ENCODE measurements around the gene CNTNAP2. TPM values are rescaled to one million over a fixed set of nuclear protein-coding genes. Genes with fewer than 3 reads are reported as not detected.

The CNTNAP2 gene
- total and polyA plus RNA-seq, 4 experiments from 2014 or later: 0.19 to 0.50 (median 0.20) TPM; not detected in 1

GRCh38 chr7:148041156-148041555 is 1924.6 kb downstream of the CNTNAP2 start:
- CTCF ChIA-PET (ENCODE audit: partially characterized antibody): no interaction called here
- H3K27ac ChIP-seq (ENCODE audit: low read depth, low read length): no peak overlapping the region
- DNase-seq: no peak
- H3K36me3 ChIP-seq (ENCODE audit: insufficient read depth, low read length): no peaks in the 10 kb centered on the region
- Mint-ChIP-seq H3K36me3 (no peaks in the 10 kb centered on the region), H3K4me3 (no peak overlapping the region), H3K4me1 (no peaks in the 10 kb centered on the region), H3K27me3 (peaks cover 0 to 3% of the 10 kb centered on the region in 2 donors), H3K9me3 (peaks cover 0 to 2% (median 0%) of the 10 kb centered on the region in 8 donors), H3K27ac (no peak overlapping the region)
- H3K27me3 ChIP-seq (ENCODE audit: insufficient read depth, low read length): no peaks in the 10 kb centered on the region
- H3K4me3 ChIP-seq (ENCODE audit: low read length in 2 of 2): no peak overlapping the region
- H3K9me3 ChIP-seq (ENCODE audit: control insufficient read depth in 1 of 2, low read length in 2 of 2): no peaks in the 10 kb centered on the region
- POLR2A ChIA-PET (ENCODE audit: partially characterized antibody): no interaction called here
- intact Hi-C loops (cut with micrococcal nuclease): no loop called here
- H3K4me1 ChIP-seq (ENCODE audit: insufficient read depth, low read length): no peaks in the 10 kb centered on the region

GRCh38 chr7:148042935-148043631 is 1926.5 kb downstream of the CNTNAP2 start:
- POLR2A ChIA-PET (ENCODE audit: partially characterized antibody): no interaction called here

GRCh38 chr7:148044173-148044572 is 1927.6 kb downstream of the CNTNAP2 start:
- no peak for DNase-seq
- no peaks in the 10 kb centered on the region for H3K27me3 ChIP-seq (ENCODE audit: insufficient read depth, low read length)
- H3K36me3 ChIP-seq (ENCODE audit: insufficient read depth, low read length): no peaks in the 10 kb centered on the region
- no peaks in the 10 kb centered on the region for H3K4me1 Mint-ChIP-seq
- intact Hi-C loops (cut with micrococcal nuclease): no loop called here
- no peaks in the 10 kb centered on the region for H3K9me3 ChIP-seq (ENCODE audit: control insufficient read depth in 1 of 2, low read length in 2 of 2)
- peaks cover 0 to 6% of the 10 kb centered on the region in 2 donors for H3K27me3 Mint-ChIP-seq
- no peak overlapping the region for H3K27ac ChIP-seq (ENCODE audit: low read depth, low read length)
- H3K4me3 Mint-ChIP-seq: no peak overlapping the region
- ChIA-PET POLR2A (ENCODE audit: partially characterized antibody) (no interaction called here), CTCF (ENCODE audit: partially characterized antibody) (no interaction called here)
- H3K27ac Mint-ChIP-seq: no peak overlapping the region
- H3K36me3 Mint-ChIP-seq: no peaks in the 10 kb centered on the region
- no peak overlapping the region for H3K4me3 ChIP-seq (ENCODE audit: low read length in 2 of 2)
- H3K4me1 ChIP-seq (ENCODE audit: insufficient read depth, low read length): no peaks in the 10 kb centered on the region
- peaks cover 0 to 2% (median 0%) of the 10 kb centered on the region in 8 donors for H3K9me3 Mint-ChIP-seq

More at GRCh38 chr7:148042935-148043631, 1926.5 kb downstream of the CNTNAP2 start:
- no peaks in the 10 kb centered on the region for H3K4me1 ChIP-seq (ENCODE audit: insufficient read depth, low read length)
- no peak overlapping the region for H3K27ac ChIP-seq (ENCODE audit: low read depth, low read length)
- Mint-ChIP-seq H3K9me3 (peaks cover 0 to 2% (median 0%) of the 10 kb centered on the region in 8 donors), H3K36me3 (no peaks in the 10 kb centered on the region), H3K27ac (no peak overlapping the region), H3K4me1 (no peaks in the 10 kb centered on the region), H3K4me3 (no peak overlapping the region), H3K27me3 (peaks cover 0 to 6% of the 10 kb centered on the region in 2 donors)
- no peak for DNase-seq
- intact Hi-C loops (cut with micrococcal nuclease): no loop called here
- CTCF ChIA-PET (ENCODE audit: partially characterized antibody): no interaction called here
- no peak overlapping the region for H3K4me3 ChIP-seq (ENCODE audit: low read length in 2 of 2)
- H3K27me3 ChIP-seq (ENCODE audit: insufficient read depth, low read length): no peaks in the 10 kb centered on the region
- no peaks in the 10 kb centered on the region for H3K36me3 ChIP-seq (ENCODE audit: insufficient read depth, low read length)
- no peaks in the 10 kb centered on the region for H3K9me3 ChIP-seq (ENCODE audit: control insufficient read depth in 1 of 2, low read length in 2 of 2)

GRCh38 chr7:148045521-148045920 is 1928.9 kb downstream of the CNTNAP2 start:
- no peaks in the 10 kb centered on the region for H3K36me3 Mint-ChIP-seq
- peaks cover 0 to 2% (median 0%) of the 10 kb centered on the region in 8 donors for H3K9me3 Mint-ChIP-seq
- DNase-seq: no peak
- H3K27ac ChIP-seq (ENCODE audit: low read depth, low read length): no peak overlapping the region
- H3K27me3 ChIP-seq (ENCODE audit: insufficient read depth, low read length): no peaks in the 10 kb centered on the region
- no peaks in the 10 kb centered on the region for H3K36me3 ChIP-seq (ENCODE audit: insufficient read depth, low read length)
- CTCF ChIA-PET (ENCODE audit: partially characterized antibody): no interaction called here
- H3K27ac Mint-ChIP-seq: no peak overlapping the region
- no peaks in the 10 kb centered on the region for H3K4me1 ChIP-seq (ENCODE audit: insufficient read depth, low read length)
- H3K4me3 ChIP-seq (ENCODE audit: low read length in 2 of 2): no peak overlapping the region
- H3K4me1 Mint-ChIP-seq: no peaks in the 10 kb centered on the region
- no peaks in the 10 kb centered on the region for H3K9me3 ChIP-seq (ENCODE audit: control insufficient read depth in 1 of 2, low read length in 2 of 2)
- H3K27me3 Mint-ChIP-seq: peaks cover 0 to 6% of the 10 kb centered on the region in 2 donors
- intact Hi-C loops (cut with micrococcal nuclease): no loop called here
- POLR2A ChIA-PET (ENCODE audit: partially characterized antibody): no interaction called here
- no peak overlapping the region for H3K4me3 Mint-ChIP-seq

GRCh38 chr7:148049068-148049467 is 1932.5 kb downstream of the CNTNAP2 start:
- Mint-ChIP-seq H3K9me3 (no peaks in the 10 kb centered on the region), H3K27ac (no peak overlapping the region), H3K4me1 (no peaks in the 10 kb centered on the region), H3K27me3 (peaks cover 0 to 3% of the 10 kb centered on the region in 2 donors), H3K4me3 (no peak overlapping the region), H3K36me3 (no peaks in the 10 kb centered on the region)
- Histone ChIP-seq H3K36me3 (ENCODE audit: insufficient read depth, low read length) (no peaks in the 10 kb centered on the region), H3K27ac (ENCODE audit: low read depth, low read length) (no peak overlapping the region), H3K27me3 (ENCODE audit: insufficient read depth, low read length) (no peaks in the 10 kb centered on the region), H3K4me3 (ENCODE audit: low read length in 2 of 2) (no peak overlapping the region), H3K9me3 (ENCODE audit: control insufficient read depth in 1 of 2, low read length in 2 of 2) (no peaks in the 10 kb centered on the region), H3K4me1 (ENCODE audit: insufficient read depth, low read length) (no peaks in the 10 kb centered on the region)
- DNase-seq: no peak
- POLR2A ChIA-PET (ENCODE audit: partially characterized antibody): no interaction called here
- CTCF ChIA-PET (ENCODE audit: partially characterized antibody): no interaction called here
- intact Hi-C loops (cut with micrococcal nuclease): no loop called here

- intact Hi-C loops (cut with micrococcal nuclease): no loop called here
Observed at GRCh38 chr7:148050492-148051158, 1934.0 kb downstream of the CNTNAP2 start.

GRCh38 chr7:148056406-148056805 is 1939.8 kb downstream of the CNTNAP2 start:
- ChIA-PET CTCF (ENCODE audit: partially characterized antibody) (no interaction called here), POLR2A (ENCODE audit: partially characterized antibody) (no interaction called here)
- no peak overlapping the region for H3K4me3 Mint-ChIP-seq
- Histone ChIP-seq H3K27me3 (ENCODE audit: insufficient read depth, low read length) (no peaks in the 10 kb centered on the region), H3K4me1 (ENCODE audit: insufficient read depth, low read length) (no peaks in the 10 kb centered on the region), H3K36me3 (ENCODE audit: insufficient read depth, low read length) (no peaks in the 10 kb centered on the region), H3K4me3 (ENCODE audit: low read length in 2 of 2) (no peak overlapping the region), H3K27ac (ENCODE audit: low read depth, low read length) (no peak overlapping the region), H3K9me3 (ENCODE audit: control insufficient read depth in 1 of 2, low read length in 2 of 2) (no peaks in the 10 kb centered on the region)
- no peaks in the 10 kb centered on the region for H3K36me3 Mint-ChIP-seq
- no peak for DNase-seq
- H3K9me3 Mint-ChIP-seq: no peaks in the 10 kb centered on the region
- H3K4me1 Mint-ChIP-seq: no peaks in the 10 kb centered on the region
- H3K27ac Mint-ChIP-seq: no peak overlapping the region
- H3K27me3 Mint-ChIP-seq: no peaks in the 10 kb centered on the region
- intact Hi-C loops (cut with micrococcal nuclease): no loop called here

More at GRCh38 chr7:148050492-148051158, 1934.0 kb downstream of the CNTNAP2 start:
- Mint-ChIP-seq H3K4me3 (no peak overlapping the region), H3K9me3 (no peaks in the 10 kb centered on the region), H3K4me1 (no peaks in the 10 kb centered on the region), H3K27me3 (peaks cover 0 to 3% of the 10 kb centered on the region in 2 donors), H3K36me3 (no peaks in the 10 kb centered on the region), H3K27ac (no peak overlapping the region)
- ChIA-PET POLR2A (ENCODE audit: partially characterized antibody) (no interaction called here), CTCF (ENCODE audit: partially characterized antibody) (no interaction called here)
- Histone ChIP-seq H3K36me3 (ENCODE audit: insufficient read depth, low read length) (no peaks in the 10 kb centered on the region), H3K4me1 (ENCODE audit: insufficient read depth, low read length) (no peaks in the 10 kb centered on the region), H3K9me3 (ENCODE audit: control insufficient read depth in 1 of 2, low read length in 2 of 2) (no peaks in the 10 kb centered on the region), H3K27me3 (ENCODE audit: insufficient read depth, low read length) (no peaks in the 10 kb centered on the region), H3K4me3 (ENCODE audit: low read length in 2 of 2) (no peak overlapping the region), H3K27ac (ENCODE audit: low read depth, low read length) (no peak overlapping the region)
- DNase-seq: no peak
